Pancreas (tissue), 10 donors: Measurements from ENCODE around the gene AGTRAP. TPM values are rescaled to one million over a fixed set of nuclear protein-coding genes. Genes with fewer than 3 reads are reported as not detected.

ENCODE experiments used
- ATAC-seq, 4 donors: fragments of 200-7000 bp; cut with Tn5 transposase; one replicate each; pipeline versions ENCODE4 v1.8.0 to v1.9.1; 2020; ENCODE audit warnings: mild to moderate bottlenecking in 4 of 4, moderate library complexity in 4 of 4
- DNase-seq, 6 donors: peaks; one replicate each; pipeline ENCODE4 v3.0.0-alpha.2; 2020
- FAIRE-seq: peaks from 2 replicates; lab custom pipeline; 2012; peaks lifted over from hg19 to GRCh38; lab: Jason Lieb, UNC
- H3K27ac ChIP-seq, 4 donors: fragments of 200-600 bp; sonication (generic); 1 replicate in 3 of 4; 2 replicates in 1 of 4; pipeline versions ENCODE4 v1.5.0 to v1.8.0; 2020
- H3K27me3 ChIP-seq, 4 donors: fragments of 200-600 bp; one replicate each; pipeline ENCODE4 v1.8.0; 2021
- H3K36me3 ChIP-seq, 3 donors: fragments of 200-600 bp; sonication (generic) in 1 of 3; one replicate each; pipeline versions ENCODE4 v1.5.0 to v1.8.0; 2020 to 2021
- H3K4me1 ChIP-seq, 3 donors: fragments of 200-600 bp; one replicate each; pipeline ENCODE4 v1.8.0; 2021
- H3K4me3 ChIP-seq, 4 donors: fragments of 200-600 bp; sonication (generic) in 2 of 4; one replicate each; pipeline versions ENCODE4 v1.5.0 to v1.8.0; 2020 to 2021
- H3K9me3 ChIP-seq, 4 donors: fragments of 200-600 bp; one replicate each; pipeline ENCODE4 v1.8.0; 2021
- WGBS, 2 donors: extraction: QIAGEN DNeasy Blood & Tissue Kit; methylation state at CpG; one replicate each; pipeline ENCODE4 v1.1.7; 2013; 5-methylcytosine and 5-hydroxymethylcytosine counted together
- intact Hi-C, 3 donors: fragments of 100-400 bp; cut with DNase I; formaldehyde crosslinking; loops; one replicate each; pipeline versions ENCODE4 v1.11.1 to v1.14.2; 2022
- polyA plus RNA-seq, 2 donors: library from polyadenylated mRNA; stranded (reverse); fragments of 200-250 nt; gene quantifications; one replicate each; pipeline ENCODE4 v1.2.3, GENCODE V29; 2013
- total RNA-seq, 6 donors: library from RNA; stranded (reverse); fragmentation: NEBNext Ultra II Directional in 4 of 6; extraction: Animal tissue kit (Norgen Biotek cat#: 25700) in 4 of 6; gene quantifications; one replicate each; pipeline versions ENCODE4 v1.2.1 to v1.2.4, GENCODE V29; 2021 to 2023
- TF ChIP-seq, protein P1 (sequence below), 4 donors: fragments of 200-600 bp; sonication (generic) in 3 of 4; IDR thresholded peaks; one replicate each; pipeline versions ENCODE4 v1.5.0 to v1.8.0; 2021; ENCODE audit warnings: antibody characterized with exemption in 4 of 4
- donor health status: healthy with polysubstance abuse.
- donor health status: DM: no; HTN: no; CAD: no; lungs with moderate emphysema.
- donor health status: DM: no; HTN: no; CAD: no.
- donor health status: control.
- donor health status: control.
- donor health status: Bipolar disorder and iron deficiency.
- donor health status: DM: yes; HTN: yes; CAD: no.
- donor health status: DM: no; HTN: no; CAD: no.
- donor health status: DM: no; HTN: no; CAD: no.
- donor health status: DM: yes; HTN: yes; CAD: no.

Gene AGTRAP
- total and polyA plus RNA-seq, 8 donors = 16.8 to 38.5 (median 24.0) TPM

DNA sequence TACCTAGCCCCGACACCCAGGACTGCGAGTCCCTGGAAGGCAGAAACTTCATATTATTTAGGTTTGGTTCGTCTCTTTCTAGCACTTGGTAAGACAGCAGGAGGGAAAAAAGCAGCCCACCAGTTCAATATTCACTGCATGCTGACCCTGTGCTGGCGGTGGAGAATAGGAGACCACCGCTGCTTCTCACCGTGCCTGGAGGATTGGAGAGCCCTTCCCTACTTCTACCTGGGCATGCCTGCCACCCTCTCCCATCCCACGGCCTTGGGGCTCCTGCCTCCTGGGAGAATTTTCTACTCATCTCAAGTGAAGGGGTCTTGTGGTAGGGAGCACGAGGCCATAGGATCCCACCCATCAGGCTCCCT is 64.4 kb downstream of the AGTRAP start:
- H3K4me1 ChIP-seq = peaks cover 7 to 25% (median 12%) of the 10 kb centered on the region in 3 donors
- no peak for FAIRE-seq

More for the DNA sequence above, 64.4 kb downstream of the AGTRAP start:
- no peak for DNase-seq
- intact Hi-C loops = no loop called here
- 88 to 93% methylated on average over 8 of the region's 8 CpGs for WGBS, 2 donors
- H3K27ac ChIP-seq = no peak overlapping the region
- H3K27me3 ChIP-seq = no peaks in the 10 kb centered on the region
- TF ChIP-seq, protein P1, sequence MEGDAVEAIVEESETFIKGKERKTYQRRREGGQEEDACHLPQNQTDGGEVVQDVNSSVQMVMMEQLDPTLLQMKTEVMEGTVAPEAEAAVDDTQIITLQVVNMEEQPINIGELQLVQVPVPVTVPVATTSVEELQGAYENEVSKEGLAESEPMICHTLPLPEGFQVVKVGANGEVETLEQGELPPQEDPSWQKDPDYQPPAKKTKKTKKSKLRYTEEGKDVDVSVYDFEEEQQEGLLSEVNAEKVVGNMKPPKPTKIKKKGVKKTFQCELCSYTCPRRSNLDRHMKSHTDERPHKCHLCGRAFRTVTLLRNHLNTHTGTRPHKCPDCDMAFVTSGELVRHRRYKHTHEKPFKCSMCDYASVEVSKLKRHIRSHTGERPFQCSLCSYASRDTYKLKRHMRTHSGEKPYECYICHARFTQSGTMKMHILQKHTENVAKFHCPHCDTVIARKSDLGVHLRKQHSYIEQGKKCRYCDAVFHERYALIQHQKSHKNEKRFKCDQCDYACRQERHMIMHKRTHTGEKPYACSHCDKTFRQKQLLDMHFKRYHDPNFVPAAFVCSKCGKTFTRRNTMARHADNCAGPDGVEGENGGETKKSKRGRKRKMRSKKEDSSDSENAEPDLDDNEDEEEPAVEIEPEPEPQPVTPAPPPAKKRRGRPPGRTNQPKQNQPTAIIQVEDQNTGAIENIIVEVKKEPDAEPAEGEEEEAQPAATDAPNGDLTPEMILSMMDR (IDR thresholded peaks at IDR 0.05) = no peak
- ATAC-seq = no peak
- H3K36me3 ChIP-seq = peaks cover 0 to 20% (median 0%) of the 10 kb centered on the region in 3 donors
- H3K9me3 ChIP-seq = no peaks in the 10 kb centered on the region
- no peak overlapping the region for H3K4me3 ChIP-seq

Other genes with a start within 250 kb of the AGTRAP start
- 10 to 100 TPM; 27.5 to 75.6 (median 43.7) TPM for gene FBXO2, start 81.7 kb upstream of the AGTRAP start, total RNA-seq
- 10 to 100 TPM; 25.3 to 58.6 TPM for gene FBXO2, start 81.7 kb upstream of the AGTRAP start, polyA plus RNA-seq
- 10 to 100 TPM; 12.1 to 19.0 (median 14.8) TPM for gene FBXO44, start 81.3 kb upstream of the AGTRAP start, total RNA-seq
- gene FBXO44, start 81.3 kb upstream of the AGTRAP start, polyA plus RNA-seq = 10 to 100 TPM; 36.9 to 54.6 TPM
- 1 to 10 TPM; 4.8 to 8.0 (median 6.9) TPM for gene FBXO6, start 71.9 kb upstream of the AGTRAP start, total RNA-seq
- gene FBXO6, start 71.9 kb upstream of the AGTRAP start, polyA plus RNA-seq = 1 to 10 TPM; 7.7 TPM
- 10 to 100 TPM; 15.6 to 23.7 (median 20.2) TPM for gene MAD2L2, start 55.0 kb upstream of the AGTRAP start, total RNA-seq
- 10 to 100 TPM; 24.5 to 27.0 TPM for gene MAD2L2, start 55.0 kb upstream of the AGTRAP start, polyA plus RNA-seq
- gene DRAXIN, start 44.4 kb upstream of the AGTRAP start, total RNA-seq = under 1 TPM in 5 of 6 donors, not detected in 1; 0.03 to 0.09 (median 0.03) TPM
- under 1 TPM; under 0.01 TPM for gene DRAXIN, start 44.4 kb upstream of the AGTRAP start, polyA plus RNA-seq
- gene C1orf167, start 26.1 kb downstream of the AGTRAP start, total RNA-seq = under 1 TPM in 1 of 6 donors, not detected in 5; 0.37 TPM
- 1 to 10 TPM in 1 of 2 donors, under 1 TPM in 1; 0.85 to 1.4 TPM for gene C1orf167, start 26.1 kb downstream of the AGTRAP start, polyA plus RNA-seq
- gene MTHFR, start 69.8 kb downstream of the AGTRAP start, total RNA-seq = 10 to 100 TPM; 12.7 to 18.2 (median 15.6) TPM
- gene MTHFR, start 69.8 kb downstream of the AGTRAP start, polyA plus RNA-seq = 10 to 100 TPM in 1 of 2 donors, 1 to 10 TPM in 1; 9.6 to 19.1 TPM
- gene CLCN6, start 70.1 kb downstream of the AGTRAP start, total RNA-seq = 10 to 100 TPM in 1 of 6 donors, 1 to 10 TPM in 5; 4.3 to 12.3 (median 6.0) TPM
- gene CLCN6, start 70.1 kb downstream of the AGTRAP start, polyA plus RNA-seq = 10 to 100 TPM; 13.6 to 16.8 TPM
- gene NPPA, start 111.6 kb downstream of the AGTRAP start, total RNA-seq = under 1 TPM in 1 of 6 donors, not detected in 5; 0.24 TPM
- gene NPPA, start 111.6 kb downstream of the AGTRAP start, polyA plus RNA-seq = 1 to 10 TPM in 1 of 2 donors, under 1 TPM in 1; 0.28 to 1.3 TPM
- 1 to 10 TPM in 1 of 6 donors, under 1 TPM in 2, not detected in 3; 0.28 to 1.5 (median 0.31) TPM for gene NPPB, start 122.8 kb downstream of the AGTRAP start, total RNA-seq
- gene NPPB, start 122.8 kb downstream of the AGTRAP start, polyA plus RNA-seq = 1 to 10 TPM in 1 of 2 donors, under 1 TPM in 1; 0.95 to 1.6 TPM
- 10 to 100 TPM; 23.9 to 33.8 (median 28.0) TPM for gene KIAA2013, start 190.3 kb downstream of the AGTRAP start, total RNA-seq
- gene KIAA2013, start 190.3 kb downstream of the AGTRAP start, polyA plus RNA-seq = 10 to 100 TPM; 21.0 to 25.3 TPM
- 10 to 100 TPM; 25.3 to 55.2 (median 37.7) TPM for gene PLOD1, start 198.6 kb downstream of the AGTRAP start, total RNA-seq
- 10 to 100 TPM; 20.0 to 30.5 TPM for gene PLOD1, start 198.6 kb downstream of the AGTRAP start, polyA plus RNA-seq
- gene MFN2, start 244.3 kb downstream of the AGTRAP start, total RNA-seq = 10 to 100 TPM; 20.4 to 34.4 (median 26.0) TPM
- 10 to 100 TPM; 13.7 to 21.7 TPM for gene MFN2, start 244.3 kb downstream of the AGTRAP start, polyA plus RNA-seq